ENCODE measurements around the gene IRF4. TPM values are rescaled to one million over a fixed set of nuclear protein-coding genes. Genes with fewer than 3 reads are reported as not detected.

Gene IRF4
- total and polyA plus RNA-seq, 2 donors (not counting 3 experiments of a cell fraction or from before 2014, with no cell fraction given): not detected

- Histone ChIP-seq H3K27ac (ENCODE audit: insufficient read depth, low read depth, low read length) (no peak overlapping the region), H2AFZ (ENCODE audit: low read depth, low read length) (no peak overlapping the region), H3K79me2 (ENCODE audit: control insufficient read depth, insufficient read depth, low read length) (no peaks in the 10 kb centered on the region), H3K9me1 (replicated peaks; ENCODE audit: control insufficient read depth, extremely low read depth, insufficient read depth, low read length) (no peaks in the 10 kb centered on the region), H3K36me3 (ENCODE audit: control insufficient read depth in 2 of 2, extremely low read depth in 1 of 2, insufficient read depth in 2 of 2, low read length in 2 of 2) (no peaks in the 10 kb centered on the region), H4K20me1 (replicated peaks; ENCODE audit: control insufficient read depth, extremely low read depth, insufficient read depth, low read length) (no peaks in the 10 kb centered on the region), H3K27me3 (ENCODE audit: control insufficient read depth in 2 of 2, insufficient read depth in 2 of 2, low read length in 2 of 2) (no peaks in the 10 kb centered on the region), H3K4me2 (ENCODE audit: insufficient read depth, low read length) (no peak overlapping the region), H3K9me3 (replicated peaks; ENCODE audit: control insufficient read depth, insufficient read depth, low read length) (no peaks in the 10 kb centered on the region), H3K4me3 (replicated peaks in 1 of 3; ENCODE audit: insufficient read depth in 1 of 3, low read depth in 1 of 3, low read length in 3 of 3) (no peak overlapping the region), H3K9ac (replicated peaks; ENCODE audit: extremely low read depth, insufficient read depth, low read length) (no peak overlapping the region), H3K4me1 (ENCODE audit: control insufficient read depth, extremely low read depth, insufficient read depth, low read length) (no peaks in the 10 kb centered on the region)
- DNase-seq (ENCODE audit: low read depth, low spot score): no peak
- ChIA-PET CTCF (no interaction called here), POLR2A (no interaction called here)
- FAIRE-seq: no peak
- TF ChIP-seq JUN (IDR thresholded peaks at IDR 0.05; ENCODE audit: borderline replicate concordance, insufficient read depth, insufficient read length, low read depth) (no peak), POLR2AphosphoS5 (IDR thresholded peaks at IDR 0.05; ENCODE audit: insufficient read depth, low read depth, low read length) (no peak), POLR2A (IDR thresholded peaks at IDR 0.05; ENCODE audit: low read depth, low read length) (no peak), CTCF (IDR thresholded peaks at IDR 0.05; ENCODE audit: extremely low read depth in 1 of 2, insufficient read depth in 1 of 2, low read depth in 1 of 2, low read length in 2 of 2) (no peak), GATA2 (IDR thresholded peaks at IDR 0.05; ENCODE audit: insufficient read depth, insufficient read length, low read depth, low read length) (no peak), FOS (IDR thresholded peaks at IDR 0.05; ENCODE audit: borderline replicate concordance, insufficient read depth, low read length) (no peak), EZH2 (IDR thresholded peaks at IDR 0.05; ENCODE audit: borderline replicate concordance, low read depth, low read length, severe bottlenecking) (no peak), MYC (IDR thresholded peaks at IDR 0.05; ENCODE audit: low read depth, low read length) (no peak), MAX (IDR thresholded peaks at IDR 0.05; ENCODE audit: insufficient read depth, insufficient read length) (no peak)
- intact Hi-C loops (cut with micrococcal nuclease) (no loop called here), dilution Hi-C loops (cut with MboI; ENCODE audit: extremely low pct_ligation_motif_present, low sequenced_read_pairs) (no loop called here)
- no TSS peak for BruUV-seq (replicated peaks)
These were observed 48.2 kb downstream of the IRF4 start for GRCh38 chr6:439641-440167.
